ENCODE results near the gene TXNIP.

Gene TXNIP

DNA sequence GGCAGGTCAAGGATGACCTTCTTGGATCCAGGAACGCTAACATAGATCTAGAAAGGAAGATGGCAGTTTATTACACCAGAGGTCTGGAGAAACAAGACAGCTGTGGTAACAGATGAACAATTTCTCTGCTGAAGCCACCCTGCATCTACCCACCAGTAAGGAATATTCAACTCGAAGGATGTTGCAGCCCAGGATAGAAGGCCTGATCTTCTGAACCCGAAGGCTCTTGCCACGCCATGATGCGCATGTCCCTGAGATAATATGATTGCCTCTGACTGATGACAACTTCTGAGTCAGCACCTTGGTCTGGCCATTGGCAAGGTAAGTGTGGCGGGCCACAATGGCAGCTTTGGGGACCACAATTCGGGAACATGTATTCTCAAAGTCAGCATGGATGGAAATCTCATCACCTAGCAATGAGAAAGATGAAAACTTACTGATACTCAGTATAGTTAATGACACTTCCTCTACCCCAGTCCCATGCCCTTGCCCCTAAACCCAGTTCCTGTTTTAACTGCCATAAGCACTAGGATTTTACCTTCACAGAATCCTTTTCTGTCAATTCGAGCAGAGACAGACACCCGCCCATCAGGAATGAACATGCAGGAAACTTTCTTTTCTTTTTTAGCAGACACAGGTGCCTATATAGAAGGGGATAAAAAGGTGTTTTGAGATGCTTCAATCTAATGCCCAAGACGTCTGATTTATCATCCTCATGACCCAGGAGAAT is 1.8 kb downstream of the TXNIP start:
- no peaks in the 10 kb centered on the region for H3K9me3 Mint-ChIP-seq
- H3K36me3 Mint-ChIP-seq = peaks cover 28% of the 10 kb centered on the region
- peak overlapping the region; percentile 91 for H3K4me3 Mint-ChIP-seq
- H3K27ac Mint-ChIP-seq = peak overlapping the region; percentile 99
- H3K4me1 Mint-ChIP-seq = peaks cover 66% of the 10 kb centered on the region
- H3K27me3 Mint-ChIP-seq = no peaks in the 10 kb centered on the region

DNA sequence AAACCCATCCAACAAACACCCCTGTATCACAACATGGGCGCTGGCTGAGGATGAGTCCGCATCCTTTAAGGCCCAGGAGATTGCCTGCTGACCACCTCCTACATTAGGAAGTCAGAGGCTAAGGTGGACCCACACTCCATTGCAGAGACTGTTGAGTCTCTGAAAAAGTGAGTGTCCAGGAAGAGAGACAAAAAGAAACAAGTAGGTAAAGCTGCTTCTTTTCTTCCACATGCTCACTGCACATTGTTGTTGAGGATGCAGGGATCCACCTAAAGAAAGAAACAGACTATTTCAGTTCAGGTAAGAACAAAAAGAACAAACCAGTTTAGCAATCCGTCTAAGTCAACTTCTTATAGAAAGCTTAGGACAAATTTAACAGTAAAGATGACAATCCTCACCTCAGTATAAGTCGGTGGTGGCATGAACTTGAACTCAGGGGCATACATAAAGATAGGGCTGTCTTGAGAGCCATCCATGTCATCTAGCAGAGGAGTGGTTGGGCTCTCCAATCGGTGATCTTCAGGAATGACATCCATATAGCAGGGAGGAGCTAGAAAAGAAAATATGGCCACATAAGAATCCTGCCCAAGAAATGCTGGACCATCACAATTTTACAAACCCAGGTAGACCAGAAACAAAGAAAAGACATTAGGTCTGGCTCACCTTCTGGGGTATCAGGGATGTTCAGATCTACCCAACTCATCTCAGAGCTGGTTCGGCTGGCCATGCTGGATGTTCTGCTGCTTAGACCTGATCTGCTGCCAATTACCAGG is 2.6 kb downstream of the TXNIP start:
- Mint-ChIP-seq H3K4me3 (peak overlapping the region; percentile 91), H3K27ac (peak overlapping the region; percentile 99), H3K4me1 (peaks cover 60% of the 10 kb centered on the region), H3K9me3 (no peaks in the 10 kb centered on the region), H3K27me3 (no peaks in the 10 kb centered on the region), H3K36me3 (peaks cover 28% of the 10 kb centered on the region)

DNA sequence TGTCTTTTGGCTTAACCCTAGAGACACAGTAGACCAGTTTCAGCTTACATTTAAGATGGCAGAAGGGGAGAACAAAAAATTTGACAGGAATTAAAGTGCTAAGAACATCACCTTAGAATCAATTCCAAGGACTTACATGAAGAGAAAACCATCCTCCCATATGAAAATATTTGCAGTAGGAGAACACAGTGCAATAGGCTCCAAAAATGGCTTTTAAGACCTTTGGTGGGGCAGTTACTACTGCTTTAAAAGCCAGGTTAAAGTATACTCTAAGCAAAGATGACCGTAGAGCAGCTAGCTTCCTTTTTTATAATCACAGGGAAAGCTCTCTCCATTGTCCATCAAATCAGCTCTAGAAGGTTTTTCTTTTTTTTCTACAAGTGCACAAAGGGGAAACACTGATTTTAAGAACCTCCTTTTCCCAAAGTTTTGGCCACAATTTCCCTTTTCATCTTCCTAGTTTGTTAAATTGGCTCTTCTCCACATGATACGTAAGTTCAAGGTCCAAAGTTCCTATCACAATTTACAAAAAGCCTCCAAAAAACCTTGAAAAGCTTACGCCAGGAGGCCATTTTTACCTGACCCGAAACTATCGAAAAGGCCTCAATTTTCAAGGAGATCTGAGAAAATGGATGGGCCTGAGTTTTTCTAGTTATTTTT is 3.3 kb downstream of the TXNIP start:
- no peaks in the 10 kb centered on the region for H3K9me3 Mint-ChIP-seq
- peaks cover 60% of the 10 kb centered on the region for H3K4me1 Mint-ChIP-seq

DNA sequence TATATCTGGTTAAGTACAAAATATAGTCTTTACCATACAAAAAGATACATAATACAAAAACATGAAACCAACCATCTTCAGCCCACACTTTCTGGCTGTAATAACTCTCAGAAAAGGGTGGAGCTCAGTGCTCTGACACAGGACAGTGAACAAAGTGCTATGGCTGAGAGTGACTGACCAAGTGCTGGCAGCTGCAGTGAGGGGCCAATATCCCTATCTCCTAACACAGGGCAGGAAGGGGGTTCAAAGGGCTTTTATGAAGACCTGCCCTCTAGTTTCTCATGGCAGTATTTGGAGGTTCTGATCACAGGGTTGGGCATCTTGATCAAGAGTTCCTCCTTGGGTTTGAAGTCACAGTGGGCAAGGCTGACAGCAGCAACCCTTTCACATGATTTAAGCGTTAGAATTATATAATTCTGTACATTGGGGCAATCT is 3.9 kb downstream of the TXNIP start:
- peak overlapping the region; percentile 91 for H3K4me3 Mint-ChIP-seq
- peaks cover 28% of the 10 kb centered on the region for H3K36me3 Mint-ChIP-seq
- H3K9me3 Mint-ChIP-seq = no peaks in the 10 kb centered on the region
- H3K27ac Mint-ChIP-seq = peak overlapping the region; percentile 99
- H3K27me3 Mint-ChIP-seq = no peaks in the 10 kb centered on the region
- peaks cover 60% of the 10 kb centered on the region for H3K4me1 Mint-ChIP-seq

More for the DNA sequence above, 3.3 kb downstream of the TXNIP start:
- Mint-ChIP-seq H3K27ac (peak overlapping the region; percentile 99), H3K4me3 (peak overlapping the region; percentile 91), H3K27me3 (no peaks in the 10 kb centered on the region), H3K36me3 (peaks cover 28% of the 10 kb centered on the region)

DNA sequence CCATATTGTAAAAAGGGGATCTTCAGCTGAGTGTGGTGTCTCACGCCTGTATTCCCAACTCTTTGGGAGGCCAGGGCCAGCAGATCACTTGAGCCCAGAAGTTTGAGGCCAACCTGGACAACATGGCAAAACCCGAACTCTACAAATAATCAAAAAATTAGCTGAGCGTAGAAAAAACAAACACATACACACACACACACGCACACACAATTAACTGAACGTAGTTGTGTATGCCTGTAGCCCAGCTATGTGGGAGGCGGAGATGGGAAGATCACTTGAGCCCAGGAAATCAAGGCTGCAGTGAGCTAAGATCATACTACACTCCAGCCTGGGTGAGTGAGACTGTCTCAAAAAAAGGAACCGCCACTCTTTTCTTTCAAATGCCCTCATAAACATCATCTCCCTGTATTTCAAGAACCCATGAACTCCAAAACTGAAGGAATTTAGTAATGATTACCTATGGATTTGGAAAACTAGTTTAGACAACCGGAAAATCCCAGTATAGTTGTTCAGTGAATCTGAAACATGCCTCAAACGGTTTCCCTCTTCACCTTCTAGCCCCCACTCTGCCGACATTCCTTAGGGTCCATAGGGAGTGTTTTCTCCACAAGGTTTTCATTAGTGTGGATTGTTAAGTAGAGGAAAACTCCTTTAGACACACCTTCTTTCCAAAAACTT is 4.5 kb downstream of the TXNIP start:
- H3K27me3 Mint-ChIP-seq = no peaks in the 10 kb centered on the region
- H3K4me3 Mint-ChIP-seq = peak overlapping the region; percentile 91
- H3K36me3 Mint-ChIP-seq = peaks cover 28% of the 10 kb centered on the region
- H3K9me3 Mint-ChIP-seq = no peaks in the 10 kb centered on the region
- H3K4me1 Mint-ChIP-seq = peaks cover 59% of the 10 kb centered on the region
- H3K27ac Mint-ChIP-seq = peak overlapping the region; percentile 88

DNA sequence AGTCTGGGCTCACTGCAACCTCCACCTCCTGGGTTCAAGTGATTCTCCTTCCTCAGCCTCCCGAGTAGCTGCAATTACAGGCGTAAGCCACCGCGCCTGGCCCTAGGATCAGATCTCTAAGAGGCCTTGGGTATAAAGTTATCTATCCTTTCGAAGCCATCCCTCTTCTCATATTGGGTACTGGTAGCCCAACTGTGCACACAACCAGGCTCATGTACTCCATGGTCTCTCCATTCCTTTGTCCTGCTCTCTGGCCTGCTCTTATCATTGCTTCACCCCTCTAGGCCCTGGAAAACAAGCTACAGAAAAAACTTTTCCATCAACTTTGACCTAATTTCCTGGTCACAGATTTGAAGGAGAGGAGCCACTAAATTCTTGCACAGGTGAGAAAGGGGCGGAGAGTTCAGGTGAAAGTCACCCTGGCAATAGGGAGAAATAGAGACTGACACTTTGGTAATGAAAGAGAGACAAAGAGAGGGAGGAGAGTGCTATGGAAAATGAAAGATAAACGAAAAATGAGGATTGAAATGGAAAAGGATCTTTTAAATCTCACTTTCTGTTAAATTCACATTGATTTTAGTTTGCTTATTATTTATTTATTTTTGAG is 6.0 kb downstream of the TXNIP start:
- peak overlapping the region; percentile 92 for H3K27ac Mint-ChIP-seq
- H3K4me3 Mint-ChIP-seq = no peak overlapping the region
- peaks cover 59% of the 10 kb centered on the region for H3K4me1 Mint-ChIP-seq
- H3K27me3 Mint-ChIP-seq = no peaks in the 10 kb centered on the region
- peaks cover 26% of the 10 kb centered on the region for H3K36me3 Mint-ChIP-seq
- H3K9me3 Mint-ChIP-seq = no peaks in the 10 kb centered on the region

DNA sequence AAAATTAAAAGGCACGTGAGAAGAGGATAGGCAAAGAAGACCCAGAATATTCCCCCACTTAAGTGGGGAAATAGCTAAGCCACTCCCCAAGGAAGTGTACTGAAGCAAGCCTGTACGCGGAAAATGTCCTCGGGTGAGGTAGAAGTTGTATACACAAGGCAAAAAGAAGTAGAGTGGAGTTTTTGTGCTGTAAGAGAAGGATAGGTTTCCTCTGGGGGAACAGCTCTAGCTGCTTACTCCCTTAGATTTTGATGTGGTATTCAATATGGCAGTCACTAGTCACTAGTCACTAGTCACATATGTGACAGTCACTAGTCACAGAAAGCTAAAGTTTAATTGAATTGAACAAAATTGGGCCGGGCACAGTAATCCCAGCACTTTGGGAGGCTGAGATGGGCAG is 7.6 kb downstream of the TXNIP start:
- H3K27ac Mint-ChIP-seq = peak overlapping the region; percentile 85
- no peaks in the 10 kb centered on the region for H3K9me3 Mint-ChIP-seq
- no peaks in the 10 kb centered on the region for H3K27me3 Mint-ChIP-seq
- peak overlapping the region; percentile 43 for H3K4me3 Mint-ChIP-seq
- H3K36me3 Mint-ChIP-seq = peaks cover 14% of the 10 kb centered on the region
- H3K4me1 Mint-ChIP-seq = peaks cover 54% of the 10 kb centered on the region

DNA sequence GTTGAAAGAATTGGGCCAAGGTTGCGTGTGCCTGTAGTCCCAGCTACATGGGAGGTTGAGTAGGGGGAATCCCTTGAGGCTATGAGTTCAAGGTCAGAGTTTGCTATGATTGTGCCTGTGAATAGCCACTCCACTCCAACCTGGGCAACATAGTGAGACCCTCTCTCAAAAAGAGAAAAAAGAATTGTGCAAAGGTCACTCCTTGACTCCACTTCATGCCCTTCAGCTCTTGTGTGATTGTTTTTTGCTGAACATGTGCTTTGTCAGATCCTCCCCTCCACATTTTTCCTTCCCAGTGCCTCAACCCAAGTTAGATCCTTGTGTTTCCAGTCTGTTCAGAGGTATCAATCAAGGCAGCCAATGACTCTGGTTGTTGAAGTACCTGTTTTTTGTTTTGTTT is 8.5 kb downstream of the TXNIP start:
- Mint-ChIP-seq H3K4me1 (peaks cover 46% of the 10 kb centered on the region), H3K4me3 (no peak overlapping the region), H3K36me3 (peaks cover 8% of the 10 kb centered on the region), H3K27ac (peak overlapping the region; percentile 25), H3K9me3 (no peaks in the 10 kb centered on the region), H3K27me3 (no peaks in the 10 kb centered on the region)

DNA sequence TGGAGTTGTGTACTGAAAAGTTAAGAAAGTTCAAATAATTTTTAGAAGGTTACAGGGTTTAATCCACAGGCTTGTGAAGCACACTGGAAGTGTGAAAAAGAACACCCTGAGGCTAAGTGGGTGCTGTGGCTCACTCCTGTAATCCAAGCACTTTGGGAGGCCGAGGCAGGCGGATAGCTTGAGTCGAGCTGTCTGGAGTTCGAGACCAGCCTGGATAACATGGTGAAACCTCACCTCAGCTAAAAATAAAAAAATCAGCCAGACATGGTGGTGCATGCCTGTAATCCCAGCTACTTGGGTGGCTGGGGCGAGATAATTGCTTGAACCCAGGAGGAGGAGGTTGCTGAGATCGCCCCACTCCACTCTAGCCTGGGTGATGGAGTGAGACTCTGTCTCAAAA is 9.8 kb downstream of the TXNIP start:
- Mint-ChIP-seq H3K36me3 (no peaks in the 10 kb centered on the region), H3K4me3 (no peak overlapping the region), H3K4me1 (peaks cover 32% of the 10 kb centered on the region), H3K27me3 (no peaks in the 10 kb centered on the region), H3K27ac (no peak overlapping the region), H3K9me3 (no peaks in the 10 kb centered on the region)

DNA sequence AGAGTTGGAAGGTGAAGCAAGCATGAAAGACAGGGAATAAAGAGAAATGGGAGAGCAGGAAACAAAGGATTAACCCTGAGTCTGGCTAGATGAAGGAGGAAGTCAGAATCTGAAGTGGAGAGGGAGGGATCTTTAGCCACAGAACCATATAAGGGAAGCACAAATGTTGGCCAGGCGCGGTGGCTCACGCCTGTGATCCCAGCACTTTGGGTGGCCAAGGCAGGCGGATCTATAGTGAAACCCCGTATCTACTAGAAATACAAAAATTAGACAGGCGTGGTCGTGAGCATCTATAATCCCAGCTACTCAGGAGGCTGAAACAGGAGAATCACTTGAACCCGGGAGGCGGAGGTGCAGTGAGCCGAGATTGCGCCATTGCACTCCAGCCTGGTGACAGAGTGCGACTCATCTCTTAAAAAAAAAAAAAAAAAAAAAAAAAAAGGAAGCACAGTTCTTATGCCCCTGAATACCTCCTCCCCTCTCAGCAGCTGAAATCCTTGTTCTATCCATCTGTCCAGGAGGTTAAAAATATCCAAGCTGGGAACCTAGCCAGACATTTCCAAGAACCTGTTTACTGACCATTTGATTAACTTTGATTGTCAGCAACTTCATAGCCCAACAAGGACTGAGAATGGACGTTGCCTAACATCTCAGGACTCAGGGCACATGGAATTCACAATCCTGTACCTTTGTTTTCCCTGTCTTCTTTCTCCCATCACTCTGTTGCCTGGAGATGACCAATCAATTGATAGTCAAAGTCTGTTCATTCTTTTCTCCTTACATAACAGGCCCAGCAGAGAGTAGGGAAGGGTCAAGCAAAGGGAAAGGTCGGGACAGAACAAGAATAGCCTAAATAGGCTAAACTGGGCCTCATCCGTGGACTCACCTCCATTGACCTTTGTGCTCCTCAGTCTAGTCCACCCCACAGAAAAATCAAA is 10.6 kb downstream of the TXNIP start:
- peak overlapping the region; percentile 90 for H3K27ac Mint-ChIP-seq
- H3K4me3 Mint-ChIP-seq = peak overlapping the region; percentile 51
- H3K4me1 Mint-ChIP-seq = peaks cover 24% of the 10 kb centered on the region
- no peaks in the 10 kb centered on the region for H3K27me3 Mint-ChIP-seq
- H3K36me3 Mint-ChIP-seq = no peaks in the 10 kb centered on the region
- H3K9me3 Mint-ChIP-seq = no peaks in the 10 kb centered on the region

DNA sequence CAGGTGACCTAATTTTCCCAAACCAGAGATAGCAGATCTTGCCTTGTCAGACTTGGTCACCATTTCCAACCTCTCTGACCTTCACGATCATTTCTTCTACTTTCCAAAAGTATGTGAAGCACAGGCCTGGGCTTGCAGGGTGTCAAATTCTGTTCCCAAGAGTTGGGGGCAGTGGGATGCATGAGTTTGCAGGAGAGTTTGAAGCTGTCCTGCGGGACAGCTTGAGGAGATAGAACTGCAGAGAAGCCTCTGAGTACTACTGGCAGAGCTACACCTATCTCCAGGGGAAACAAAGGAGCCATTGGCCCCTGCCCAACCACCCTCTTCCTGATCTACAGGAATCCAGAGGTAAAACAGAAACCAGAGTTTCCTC is 11.3 kb downstream of the TXNIP start:
- Mint-ChIP-seq H3K4me1 (peaks cover 18% of the 10 kb centered on the region), H3K4me3 (peak overlapping the region; percentile 49)

DNA sequence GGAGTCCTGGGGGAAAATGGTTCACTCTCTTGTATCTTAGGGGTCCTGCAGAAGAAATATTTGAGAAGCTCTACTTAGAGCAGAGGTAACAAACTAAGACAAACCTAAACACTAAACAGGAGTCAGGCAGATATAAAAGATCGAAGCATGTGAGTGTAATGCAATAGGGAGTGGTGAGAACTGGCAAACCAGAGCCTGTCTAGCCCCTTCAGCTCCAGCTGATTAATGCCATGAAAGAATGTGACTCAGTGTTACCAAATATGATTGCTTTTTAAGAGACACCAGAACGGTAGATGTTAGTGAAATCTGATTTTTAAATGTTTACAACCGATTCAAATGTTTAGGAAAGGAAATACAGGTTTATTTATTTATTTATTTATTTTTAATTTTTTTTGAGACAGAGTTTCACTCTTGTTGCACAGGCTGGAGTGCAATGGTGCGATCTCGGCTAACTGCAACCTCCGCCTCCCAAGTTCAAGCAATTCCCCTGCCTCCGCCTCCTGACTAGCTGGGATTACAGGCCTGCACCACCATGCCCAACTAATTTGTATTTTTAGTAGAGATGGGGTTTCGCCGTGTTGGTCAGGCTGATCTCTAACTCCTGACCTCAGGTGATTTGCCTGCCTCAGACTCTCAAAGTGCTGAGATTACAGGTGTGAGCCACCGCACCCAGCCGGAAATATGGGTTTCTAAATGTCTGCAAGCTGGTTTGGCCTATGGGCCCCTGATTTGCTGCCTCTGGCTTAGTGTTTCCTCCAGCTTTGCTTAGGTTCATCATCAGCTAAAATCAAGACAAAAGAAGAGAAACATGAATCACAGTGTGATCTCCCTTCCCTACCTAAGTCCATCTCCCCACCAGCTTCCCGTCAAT is 12.2 kb downstream of the TXNIP start:
- H3K4me3 Mint-ChIP-seq = peak overlapping the region; percentile 49

More for the DNA sequence above, 11.3 kb downstream of the TXNIP start:
- H3K9me3 Mint-ChIP-seq = no peaks in the 10 kb centered on the region
- H3K27me3 Mint-ChIP-seq = no peaks in the 10 kb centered on the region
- peak overlapping the region; percentile 90 for H3K27ac Mint-ChIP-seq
- no peaks in the 10 kb centered on the region for H3K36me3 Mint-ChIP-seq

DNA sequence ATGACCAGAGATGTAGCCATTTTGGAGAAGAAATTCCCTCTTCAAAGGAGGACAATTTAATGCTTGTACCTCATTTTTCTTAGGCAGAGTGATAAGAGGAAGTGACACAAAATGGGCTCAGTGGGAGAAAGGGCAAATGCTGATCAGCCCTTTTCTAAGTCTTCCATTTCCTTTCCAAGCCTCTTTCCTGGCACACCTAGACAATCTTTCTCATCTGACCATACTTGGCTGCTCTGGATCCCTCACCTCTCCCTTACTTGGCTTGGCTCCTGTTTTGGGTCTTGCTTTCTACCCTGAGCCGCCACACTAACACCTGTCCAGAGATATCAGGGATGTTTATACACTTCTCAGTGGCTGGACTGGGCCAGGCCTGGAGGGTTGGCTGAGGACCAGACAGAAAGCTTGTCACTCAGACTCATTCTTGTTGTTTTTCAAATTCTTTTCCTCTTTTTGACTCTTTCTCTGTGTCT is 13.1 kb downstream of the TXNIP start:
- Mint-ChIP-seq H3K27ac (peak overlapping the region; percentile 91), H3K27me3 (no peaks in the 10 kb centered on the region), H3K4me1 (peaks cover 9% of the 10 kb centered on the region), H3K9me3 (no peaks in the 10 kb centered on the region), H3K36me3 (no peaks in the 10 kb centered on the region), H3K4me3 (peak overlapping the region; percentile 52)

More for the DNA sequence above, 12.2 kb downstream of the TXNIP start:
- Mint-ChIP-seq H3K9me3 (no peaks in the 10 kb centered on the region), H3K36me3 (no peaks in the 10 kb centered on the region), H3K4me1 (peaks cover 17% of the 10 kb centered on the region), H3K27me3 (no peaks in the 10 kb centered on the region), H3K27ac (peak overlapping the region; percentile 91)

Data from activated naive CD4-positive, alpha-beta T cell treated with anti-CD3 and anti-CD28 coated beads, Interleukin-2, amount 50 U/mL, for 24 hours (primary cell).